Limb (tissue), 2 donors: ENCODE results near the gene PROZ.
A peak's percentile ranks its signal among the peaks of the same experiment; 100 is the strongest.

ENCODE experiments used
- DNase-seq, 2 donors: peaks; one replicate each; pipeline ENCODE4 v3.0.0-alpha.2; 2016; ENCODE audit errors: extremely low spot score in 2 of 2

PROZ gene

GRCh38 chr13:113119166-113119821 is 39.2 kb upstream of the PROZ start:
- peak in 1 of 2 donors; percentile 11 for DNase-seq

GRCh38 chr13:113119822-113120189 is 38.6 kb upstream of the PROZ start:
- peak in 1 of 2 donors; percentile 4 for DNase-seq

- DNase-seq: peak in 1 of 2 donors; percentile 19
Measured at GRCh38 chr13:113120300-113121182, 37.9 kb upstream of the PROZ start.

DNA sequence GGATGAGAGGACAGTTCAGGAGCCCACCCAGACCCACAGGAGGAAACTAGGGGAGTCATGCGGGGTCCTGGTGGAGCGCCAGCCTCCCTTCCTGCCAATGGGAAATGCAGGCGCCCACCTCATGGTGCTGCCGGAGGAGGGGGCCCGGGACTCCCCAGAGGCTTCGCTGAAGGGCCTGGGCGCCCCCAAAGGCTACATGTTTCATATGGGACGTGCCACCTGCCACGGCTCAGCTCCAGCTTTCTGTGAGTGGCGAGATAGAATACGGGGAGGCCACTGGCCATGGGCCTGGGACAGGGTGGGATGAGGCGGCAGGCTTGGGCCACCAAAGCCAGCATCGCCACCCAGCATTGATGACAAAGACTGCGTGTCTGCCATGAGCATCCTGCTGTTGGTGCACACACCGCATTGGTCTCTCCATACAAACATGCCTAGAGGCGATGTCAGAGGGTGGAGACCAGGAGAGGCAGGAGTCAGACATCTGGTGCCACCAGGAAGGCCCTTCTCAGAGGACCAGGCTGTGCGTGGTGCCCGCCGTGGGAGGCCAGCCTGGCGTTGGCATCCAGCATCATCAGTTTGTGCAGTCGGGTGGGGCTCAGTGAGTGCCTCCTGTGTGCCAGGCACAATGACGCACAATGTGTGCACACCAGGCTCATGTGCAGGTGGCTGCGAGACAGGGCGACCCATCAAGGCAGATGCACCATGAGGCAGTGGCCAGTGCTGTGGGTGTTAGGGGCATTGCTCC is 37.1 kb upstream of the PROZ start:
- DNase-seq: peak in 1 of 2 donors; percentile 16

- DNase-seq: peak in 1 of 2 donors; percentile 32
Measured at GRCh38 chr13:113121928-113122471, 36.4 kb upstream of the PROZ start.

DNA sequence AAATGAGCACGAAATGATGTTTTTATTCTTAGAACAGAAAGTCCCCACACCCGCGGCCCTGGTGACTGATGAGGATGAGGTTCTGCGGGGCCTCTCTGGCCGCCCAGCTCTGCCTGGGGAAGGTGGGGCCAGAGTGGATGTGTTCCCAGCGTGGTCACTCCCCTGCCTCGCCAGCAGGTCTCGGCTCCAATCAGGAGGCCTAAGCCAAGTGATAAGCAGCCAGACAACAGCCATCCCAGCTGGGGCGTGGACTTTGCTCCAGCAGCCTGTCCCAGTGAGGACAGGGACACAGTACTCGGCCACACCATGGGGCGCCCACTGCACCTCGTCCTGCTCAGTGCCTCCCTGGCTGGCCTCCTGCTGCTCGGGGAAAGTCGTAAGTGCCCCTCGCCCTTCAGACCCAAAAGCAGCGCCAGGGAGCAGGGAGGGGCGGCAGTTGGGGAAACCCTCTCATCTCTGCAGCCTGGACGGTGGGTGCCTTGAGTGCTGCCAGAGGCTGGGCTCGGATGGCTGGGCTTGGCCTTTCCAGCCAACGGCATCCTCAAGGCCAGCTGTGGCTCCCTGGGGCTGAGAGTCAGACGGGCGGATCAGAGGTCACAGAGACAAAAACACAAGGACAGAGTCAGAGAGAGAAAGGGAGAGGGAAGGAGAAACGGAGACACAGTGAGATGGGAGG is 35.8 kb upstream of the PROZ start, which contains the start of gene F10:
TSS of gene F10 (plus strand) at position 250 of the 676 bp plus-strand sequence. CDS start at position 307, 57 bp downstream.
- DNase-seq: peak; percentile 42 to 47

GRCh38 chr13:113123226-113124201 is 34.9 kb upstream of the PROZ start:
- DNase-seq: peak in 1 of 2 donors; percentile 27

DNA sequence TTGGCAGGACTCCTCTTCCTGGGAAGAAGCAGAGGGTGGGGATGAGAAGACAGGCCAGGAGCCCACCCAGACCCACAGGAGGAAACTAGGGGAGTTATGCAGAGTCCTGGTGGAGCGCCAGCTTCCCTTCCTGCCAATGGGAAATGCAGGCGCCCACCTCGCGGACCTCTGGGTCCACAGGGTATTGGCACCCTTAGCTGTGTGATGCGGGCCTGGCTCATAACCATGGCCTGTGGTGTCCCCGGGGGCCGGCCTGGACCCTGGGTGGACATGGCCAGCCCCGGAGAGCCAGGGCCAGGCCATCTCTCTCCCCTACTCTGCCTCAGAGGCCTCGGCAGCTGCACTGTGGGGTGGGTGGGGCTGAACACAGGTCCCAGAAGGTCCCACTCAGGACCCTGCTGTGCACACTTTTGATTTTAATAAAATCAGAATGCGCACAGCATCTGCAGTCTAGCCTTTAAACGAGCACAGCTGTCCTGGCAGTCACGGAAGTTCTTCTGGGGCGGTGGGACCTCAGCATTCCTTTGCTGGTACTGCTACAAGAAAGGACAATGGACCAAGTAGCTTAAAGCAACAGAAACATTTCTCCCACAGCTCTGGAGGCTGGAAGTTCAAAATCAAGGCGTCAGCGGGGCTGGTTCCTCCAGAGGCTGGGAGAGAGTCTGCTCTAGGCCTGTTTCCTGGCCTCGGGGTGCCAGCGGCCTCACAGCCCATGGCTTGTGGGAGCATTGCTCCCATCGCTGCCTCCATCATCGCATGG is 34.1 kb upstream of the PROZ start:
- peak in 1 of 2 donors; percentile 20 for DNase-seq

- DNase-seq: peak in 1 of 2 donors; percentile 21
Measured at GRCh38 chr13:113125506-113126264, 32.8 kb upstream of the PROZ start.

DNA sequence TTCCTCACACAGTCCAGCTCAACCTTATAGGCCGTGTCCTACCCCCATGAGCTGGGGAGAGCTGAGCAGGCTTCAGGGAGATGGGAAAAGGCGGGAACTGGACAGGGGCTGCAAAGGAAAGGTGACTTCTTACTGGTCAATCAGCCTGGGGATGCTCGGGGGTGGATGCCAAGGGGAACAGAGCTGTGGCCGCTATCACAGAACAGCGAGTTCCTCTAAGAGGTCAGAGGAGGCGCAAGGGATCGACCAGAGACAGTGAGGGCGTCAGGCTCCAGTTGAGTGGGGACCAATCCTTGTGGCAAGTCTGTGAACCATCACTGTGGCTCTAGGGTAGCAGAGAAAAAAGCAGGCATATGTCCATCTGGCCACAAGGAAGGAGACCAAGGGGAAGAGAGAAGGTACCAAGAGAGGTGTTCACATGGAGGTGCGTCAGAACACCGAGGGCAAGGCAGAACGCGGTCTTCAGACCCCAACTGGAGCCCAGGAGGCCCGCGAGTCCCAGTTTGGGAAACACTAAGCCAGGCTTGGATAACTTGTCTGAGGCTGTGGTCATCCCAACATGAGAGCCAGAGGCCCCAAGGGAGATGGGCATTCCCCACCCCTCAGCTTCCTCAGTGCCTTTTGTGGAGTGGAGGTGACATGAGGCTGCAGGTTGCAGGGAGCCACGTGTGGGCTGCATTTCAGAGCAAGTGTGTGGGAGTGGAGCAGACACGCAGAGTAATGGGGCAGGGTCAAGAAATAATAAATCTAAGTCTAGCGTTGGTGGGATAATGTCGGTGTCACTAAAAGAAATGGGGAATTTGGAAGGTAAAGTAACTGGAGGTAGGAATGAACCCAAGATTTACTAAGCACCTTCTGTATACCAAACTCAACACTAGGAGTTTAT is 31.9 kb upstream of the PROZ start:
- DNase-seq: peak in 1 of 2 donors; percentile 12

GRCh38 chr13:113129480-113129879 is 29.0 kb upstream of the PROZ start:
- no peak for DNase-seq

DNA sequence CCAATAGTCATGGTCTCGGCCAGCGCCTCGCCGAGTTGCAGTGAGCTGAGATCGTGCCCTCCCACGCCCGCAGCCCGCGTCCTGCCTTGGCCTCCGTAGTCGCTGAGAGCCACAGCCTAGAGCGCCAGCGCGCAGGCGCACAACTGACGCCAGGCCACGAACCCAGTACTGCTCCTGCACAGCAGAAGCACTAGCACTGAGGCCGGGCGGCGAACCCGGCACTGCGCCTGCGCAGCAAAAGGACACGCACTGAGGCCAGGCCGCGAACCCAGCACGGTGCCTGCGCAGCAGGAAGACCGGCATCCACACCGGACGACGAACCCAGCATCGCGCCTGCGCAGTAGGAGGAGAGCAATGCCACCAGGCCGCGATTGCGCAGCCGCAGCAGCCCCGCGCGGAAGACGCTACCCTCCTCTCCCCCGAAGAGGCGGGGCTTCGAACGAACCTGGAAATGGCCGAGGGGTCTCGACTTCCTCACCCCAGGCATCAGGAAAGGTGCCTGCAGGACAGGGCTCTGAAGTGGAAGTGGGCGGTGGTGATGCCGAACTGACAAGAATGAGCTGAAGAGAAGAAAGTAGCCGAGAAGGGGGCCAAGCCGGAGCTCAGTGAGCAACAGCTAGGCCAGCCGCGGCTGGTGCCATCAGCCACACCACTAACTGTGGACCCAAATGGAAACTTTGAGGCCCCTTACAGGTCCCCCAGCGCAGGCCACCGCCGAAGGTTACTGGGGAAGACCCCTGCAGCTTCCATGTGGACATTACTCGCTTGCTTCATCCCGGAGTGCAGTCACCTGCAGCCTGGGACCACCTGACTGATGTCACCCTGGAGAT is 28.3 kb upstream of the PROZ start:
- peak in 1 of 2 donors; percentile 52 for DNase-seq

GRCh38 chr13:113135281-113135760 is 23.1 kb upstream of the PROZ start:
- DNase-seq: no peak

DNA sequence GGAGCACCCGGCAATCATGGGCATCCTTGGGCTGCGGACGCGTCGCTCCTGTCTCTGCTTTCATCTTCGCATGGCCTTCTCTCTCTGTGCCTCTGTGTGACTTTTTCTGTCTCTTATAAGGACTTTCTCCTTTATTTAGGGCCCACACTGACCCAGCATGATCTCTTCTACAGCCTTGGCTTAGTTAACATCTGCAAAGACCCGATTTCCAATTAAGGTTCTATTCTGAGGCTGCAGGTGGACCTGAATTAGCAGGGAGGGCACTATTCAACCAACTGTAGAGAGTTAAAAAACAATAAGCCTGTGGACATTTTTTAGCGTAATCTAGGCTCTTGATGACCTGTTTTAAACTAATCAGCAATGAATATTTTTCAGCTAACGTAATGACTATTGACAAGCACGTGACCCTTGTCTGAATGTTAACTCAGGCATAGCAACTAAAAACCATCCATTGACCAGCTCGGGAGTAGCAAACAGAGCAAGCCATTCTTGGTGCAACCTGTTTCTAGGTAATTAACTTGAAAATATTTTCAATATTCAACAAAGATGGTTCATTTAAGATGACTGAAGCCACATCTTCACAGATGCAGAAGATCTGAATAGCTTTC is 20.7 kb upstream of the PROZ start:
- DNase-seq: no peak

DNA sequence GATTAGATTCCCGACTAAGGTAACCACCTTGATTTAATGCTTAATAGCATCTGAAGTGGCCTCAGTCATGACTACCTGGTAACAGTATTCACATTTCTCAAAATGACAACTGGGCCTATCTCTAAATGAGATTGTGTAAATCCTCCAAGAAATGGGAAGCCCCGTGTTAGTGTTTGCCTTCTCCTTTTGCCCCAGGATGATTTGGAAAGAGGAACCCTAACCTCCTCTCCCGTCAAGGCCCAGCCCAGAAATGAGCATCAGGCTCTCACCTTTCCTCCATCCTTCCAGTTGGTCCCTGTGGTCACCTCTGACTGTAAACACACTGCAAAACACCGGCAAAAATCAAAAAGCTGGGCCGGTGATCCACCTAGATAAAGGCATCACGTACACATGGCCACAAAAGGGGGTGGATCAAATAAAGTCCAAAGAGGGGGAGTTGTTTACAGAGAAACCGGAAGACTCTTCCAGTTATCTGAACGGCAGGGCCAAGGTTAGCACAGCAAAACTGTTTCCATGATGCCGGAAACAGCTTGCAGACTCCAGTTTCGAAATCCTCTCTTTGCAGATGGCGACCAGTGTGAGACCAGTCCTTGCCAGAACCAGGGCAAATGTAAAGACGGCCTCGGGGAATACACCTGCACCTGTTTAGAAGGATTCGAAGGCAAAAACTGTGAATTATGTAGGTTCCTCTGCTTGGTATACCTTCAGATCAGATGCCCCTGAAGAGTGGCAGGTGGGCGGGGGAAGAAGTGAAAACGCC is 19.5 kb upstream of the PROZ start:
- peak in 1 of 2 donors; percentile 7 for DNase-seq
